ENCODE data around the gene MIS12.

- TF ChIP-seq, protein P1, sequence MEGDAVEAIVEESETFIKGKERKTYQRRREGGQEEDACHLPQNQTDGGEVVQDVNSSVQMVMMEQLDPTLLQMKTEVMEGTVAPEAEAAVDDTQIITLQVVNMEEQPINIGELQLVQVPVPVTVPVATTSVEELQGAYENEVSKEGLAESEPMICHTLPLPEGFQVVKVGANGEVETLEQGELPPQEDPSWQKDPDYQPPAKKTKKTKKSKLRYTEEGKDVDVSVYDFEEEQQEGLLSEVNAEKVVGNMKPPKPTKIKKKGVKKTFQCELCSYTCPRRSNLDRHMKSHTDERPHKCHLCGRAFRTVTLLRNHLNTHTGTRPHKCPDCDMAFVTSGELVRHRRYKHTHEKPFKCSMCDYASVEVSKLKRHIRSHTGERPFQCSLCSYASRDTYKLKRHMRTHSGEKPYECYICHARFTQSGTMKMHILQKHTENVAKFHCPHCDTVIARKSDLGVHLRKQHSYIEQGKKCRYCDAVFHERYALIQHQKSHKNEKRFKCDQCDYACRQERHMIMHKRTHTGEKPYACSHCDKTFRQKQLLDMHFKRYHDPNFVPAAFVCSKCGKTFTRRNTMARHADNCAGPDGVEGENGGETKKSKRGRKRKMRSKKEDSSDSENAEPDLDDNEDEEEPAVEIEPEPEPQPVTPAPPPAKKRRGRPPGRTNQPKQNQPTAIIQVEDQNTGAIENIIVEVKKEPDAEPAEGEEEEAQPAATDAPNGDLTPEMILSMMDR (IDR thresholded peaks at IDR 0.05): no peak
- TF ChIP-seq POLR2A (IDR thresholded peaks at IDR 0.05): no peak
- TF ChIP-seq POLR2AphosphoS5 (IDR thresholded peaks at IDR 0.05): peak in 1 of 4 donors; percentile 8
Measured at GRCh38 chr17:5510771-5511170, 24.4 kb downstream of the MIS12 start.

Measured in sigmoid colon (tissue), 4 donors.